Rectal smooth muscle tissue (tissue), 1 donor: ENCODE results near the gene USP28.

Source experiments
- H3K27ac ChIP-seq: one replicate; pipeline ENCODE4 v1.7.0; 2013; ENCODE audit warnings: low read depth, low read length, inconsistent platforms
- H3K27me3 ChIP-seq: one replicate; pipeline ENCODE4 v1.7.0; 2013; ENCODE audit warnings: low read length; ENCODE audit not compliant: control insufficient read depth, insufficient read depth
- H3K36me3 ChIP-seq: one replicate; pipeline ENCODE4 v1.7.0; 2013; ENCODE audit warnings: low read length; ENCODE audit not compliant: control insufficient read depth, insufficient read depth
- H3K4me1 ChIP-seq: one replicate; pipeline ENCODE4 v1.7.0; 2013; ENCODE audit warnings: low read length; ENCODE audit not compliant: control insufficient read depth, insufficient read depth
- H3K4me3 ChIP-seq: one replicate; pipeline ENCODE4 v1.7.0; 2013; ENCODE audit warnings: low read length
- H3K9ac ChIP-seq: one replicate; pipeline ENCODE4 v1.7.0; 2013; ENCODE audit warnings: low read length

Gene USP28

GRCh38 chr11:113874581-113875233, 665 bp downstream of the USP28 start:
- Histone ChIP-seq H3K36me3 (no peaks in the 10 kb centered on the region), H3K27ac (peak overlapping the region; percentile 47), H3K9ac (peak overlapping the region; percentile 14), H3K4me3 (peak overlapping the region; percentile 79), H3K4me1 (peaks cover 14% of the 10 kb centered on the region), H3K27me3 (no peaks in the 10 kb centered on the region)

GRCh38 chr11:113874096-113874495, 1.3 kb downstream of the USP28 start:
- Histone ChIP-seq H3K36me3 (no peaks in the 10 kb centered on the region), H3K27ac (no peak overlapping the region), H3K4me1 (peaks cover 14% of the 10 kb centered on the region), H3K9ac (no peak overlapping the region), H3K27me3 (no peaks in the 10 kb centered on the region), H3K4me3 (peak overlapping the region; percentile 79)

DNA sequence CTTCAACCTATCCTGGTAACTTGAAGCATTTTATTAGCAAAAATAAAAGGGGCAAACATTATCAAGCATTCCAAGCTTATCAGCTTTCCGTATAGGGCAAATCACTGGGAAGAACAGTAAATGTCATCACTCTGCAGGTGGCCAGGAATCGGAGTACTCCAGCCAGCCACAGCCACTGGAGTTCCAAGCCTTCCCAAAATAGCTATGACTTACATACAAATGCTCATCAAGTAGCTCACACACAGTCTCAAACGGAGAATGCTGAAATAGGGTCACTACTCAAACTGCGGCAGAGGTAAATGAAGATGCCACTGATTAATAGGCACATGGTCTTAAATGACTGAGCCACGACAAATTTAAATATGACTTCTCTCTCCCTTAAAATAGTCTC, 2.1 kb downstream of the USP28 start:
- Histone ChIP-seq H3K27me3 (no peaks in the 10 kb centered on the region), H3K4me3 (peak overlapping the region; percentile 38), H3K27ac (peak overlapping the region; percentile 35), H3K9ac (no peak overlapping the region), H3K4me1 (peaks cover 14% of the 10 kb centered on the region), H3K36me3 (no peaks in the 10 kb centered on the region)

GRCh38 chr11:113871336-113871735, 4.0 kb downstream of the USP28 start:
- Histone ChIP-seq H3K27me3 (no peaks in the 10 kb centered on the region), H3K27ac (no peak overlapping the region), H3K4me3 (no peak overlapping the region), H3K4me1 (peaks cover 14% of the 10 kb centered on the region), H3K36me3 (no peaks in the 10 kb centered on the region), H3K9ac (no peak overlapping the region)

DNA sequence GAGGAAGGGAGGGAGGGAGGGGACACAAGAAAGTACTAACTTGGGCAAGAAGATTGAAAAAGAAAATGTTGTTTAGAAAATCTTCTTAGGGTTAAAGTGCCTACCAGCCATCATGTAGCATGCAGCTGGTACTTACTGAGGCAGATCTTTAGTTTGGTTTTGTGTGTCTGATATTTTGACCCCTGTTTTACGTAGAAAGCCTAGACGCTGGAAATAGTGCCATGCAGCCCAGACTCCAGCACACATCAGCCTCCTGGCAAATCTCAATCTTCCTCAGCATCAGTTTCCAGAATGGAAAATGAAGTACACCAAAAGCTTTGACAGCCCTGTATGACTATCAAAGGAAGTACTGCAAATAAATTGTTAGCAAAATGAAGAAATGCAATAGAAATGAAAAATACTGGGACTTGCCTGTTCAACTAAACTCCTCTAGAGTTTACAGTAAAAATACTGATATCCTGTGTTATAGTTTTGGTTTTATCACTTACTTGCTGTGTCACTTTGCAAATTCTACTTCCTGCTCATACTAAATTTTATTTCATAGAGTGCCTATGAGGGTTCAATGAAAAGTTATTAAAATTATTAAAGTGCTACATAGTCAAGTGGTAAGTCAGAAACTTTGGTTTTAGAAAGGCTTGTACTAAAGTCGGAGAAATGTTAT, 7.4 kb downstream of the USP28 start:
- no peaks in the 10 kb centered on the region for H3K27me3 ChIP-seq
- H3K27ac ChIP-seq, result no peak overlapping the region
- no peak overlapping the region for H3K9ac ChIP-seq
- no peak overlapping the region for H3K4me3 ChIP-seq
- H3K4me1 ChIP-seq, result peaks cover 8% of the 10 kb centered on the region
- H3K36me3 ChIP-seq, result no peaks in the 10 kb centered on the region

GRCh38 chr11:113865873-113866272, 9.5 kb downstream of the USP28 start:
- H3K27me3 ChIP-seq, result no peaks in the 10 kb centered on the region
- H3K36me3 ChIP-seq, result no peaks in the 10 kb centered on the region
- H3K9ac ChIP-seq, result no peak overlapping the region
- H3K4me1 ChIP-seq, result no peaks in the 10 kb centered on the region
- no peak overlapping the region for H3K4me3 ChIP-seq
- H3K27ac ChIP-seq, result no peak overlapping the region

DNA sequence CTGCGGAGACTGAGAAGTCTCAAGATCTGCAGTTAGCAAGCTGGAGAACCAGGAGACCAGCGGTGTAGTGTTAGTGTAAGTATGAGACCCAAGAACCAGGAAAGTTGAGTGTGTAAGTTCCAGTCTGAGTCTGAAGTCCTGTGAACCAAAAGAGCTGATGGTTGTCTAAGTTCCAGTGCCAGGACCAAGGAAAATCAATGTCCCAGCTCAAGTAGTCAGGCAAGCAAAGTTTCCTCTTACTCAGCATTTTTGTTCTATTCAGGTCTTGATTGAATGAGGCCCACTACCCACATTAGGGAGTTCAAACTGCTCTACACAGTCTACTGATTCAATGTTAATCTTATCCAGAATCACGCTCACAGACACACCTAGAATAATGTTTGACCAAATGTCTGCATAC, 11.0 kb downstream of the USP28 start:
- Histone ChIP-seq H3K27ac (no peak overlapping the region), H3K4me3 (no peak overlapping the region), H3K36me3 (no peaks in the 10 kb centered on the region), H3K27me3 (no peaks in the 10 kb centered on the region), H3K9ac (no peak overlapping the region), H3K4me1 (no peaks in the 10 kb centered on the region)

- Histone ChIP-seq H3K9ac (no peak overlapping the region), H3K4me1 (no peaks in the 10 kb centered on the region), H3K27me3 (no peaks in the 10 kb centered on the region), H3K27ac (no peak overlapping the region), H3K36me3 (no peaks in the 10 kb centered on the region), H3K4me3 (no peak overlapping the region)
These were observed 12.9 kb downstream of the USP28 start for GRCh38 chr11:113862435-113862834.

DNA sequence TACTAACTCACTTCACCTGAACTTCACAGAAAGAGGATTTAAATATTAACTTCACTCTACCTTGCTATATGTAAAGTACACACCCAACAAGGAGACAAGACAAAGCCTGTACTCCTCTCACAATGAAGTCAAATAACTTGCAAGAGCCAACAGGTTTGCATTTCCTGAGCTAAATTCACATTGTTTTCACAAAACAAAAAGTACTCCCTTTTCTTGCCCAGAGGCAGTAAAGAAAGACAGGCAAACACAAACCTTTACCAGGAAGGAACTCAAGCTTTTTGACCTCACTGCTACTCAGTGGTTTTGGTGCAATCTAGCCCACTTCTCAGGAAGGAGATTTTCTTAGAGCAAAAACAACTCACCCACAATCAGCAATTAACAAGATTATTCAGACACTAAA, 15.7 kb downstream of the USP28 start:
- no peaks in the 10 kb centered on the region for H3K4me1 ChIP-seq
- H3K9ac ChIP-seq, result no peak overlapping the region
- H3K27ac ChIP-seq, result no peak overlapping the region

DNA sequence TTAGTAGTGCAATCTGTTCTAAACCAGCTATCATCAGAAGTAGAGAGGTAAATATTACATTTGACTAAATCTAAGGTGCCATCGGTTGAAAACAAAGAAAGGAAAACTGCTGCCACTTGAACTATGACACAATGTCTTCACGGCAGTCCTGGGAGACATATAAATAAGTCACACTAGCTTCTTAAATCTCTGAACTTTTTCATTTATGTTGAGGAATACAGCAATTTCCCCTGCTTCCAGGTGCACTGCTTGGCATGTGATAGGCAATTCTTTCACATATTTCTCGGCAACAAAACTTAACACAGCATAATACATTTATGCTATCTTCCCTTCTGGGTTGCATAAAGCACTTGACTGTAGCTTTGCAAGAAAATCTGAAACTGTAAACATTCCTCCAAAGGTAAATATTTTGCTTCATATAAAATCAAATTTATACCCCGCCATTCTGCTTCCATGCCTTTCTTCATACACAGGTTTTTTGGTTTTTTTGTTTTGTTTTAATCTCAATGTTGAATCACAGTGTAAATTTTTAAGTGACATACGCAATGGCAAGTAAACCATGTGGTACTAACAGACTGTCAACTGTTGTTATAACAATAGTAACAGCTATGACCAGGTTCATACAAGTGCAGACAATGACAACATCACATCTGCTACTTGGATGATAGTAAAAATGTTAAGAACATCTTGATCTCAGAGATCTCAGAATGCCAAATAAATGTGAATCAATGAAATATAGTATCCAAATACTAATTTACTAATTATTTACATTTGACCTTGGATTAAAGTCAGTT, 18.2 kb downstream of the USP28 start:
- Histone ChIP-seq H3K9ac (no peak overlapping the region), H3K4me3 (no peak overlapping the region), H3K4me1 (no peaks in the 10 kb centered on the region), H3K27me3 (no peaks in the 10 kb centered on the region), H3K27ac (no peak overlapping the region), H3K36me3 (no peaks in the 10 kb centered on the region)

More for the DNA sequence above, 15.7 kb downstream of the USP28 start:
- no peaks in the 10 kb centered on the region for H3K36me3 ChIP-seq
- H3K4me3 ChIP-seq, result no peak overlapping the region
- no peaks in the 10 kb centered on the region for H3K27me3 ChIP-seq

GRCh38 chr11:113855803-113856202, 19.6 kb downstream of the USP28 start:
- Histone ChIP-seq H3K36me3 (peaks cover 1% of the 10 kb centered on the region), H3K27ac (no peak overlapping the region), H3K27me3 (no peaks in the 10 kb centered on the region)

DNA sequence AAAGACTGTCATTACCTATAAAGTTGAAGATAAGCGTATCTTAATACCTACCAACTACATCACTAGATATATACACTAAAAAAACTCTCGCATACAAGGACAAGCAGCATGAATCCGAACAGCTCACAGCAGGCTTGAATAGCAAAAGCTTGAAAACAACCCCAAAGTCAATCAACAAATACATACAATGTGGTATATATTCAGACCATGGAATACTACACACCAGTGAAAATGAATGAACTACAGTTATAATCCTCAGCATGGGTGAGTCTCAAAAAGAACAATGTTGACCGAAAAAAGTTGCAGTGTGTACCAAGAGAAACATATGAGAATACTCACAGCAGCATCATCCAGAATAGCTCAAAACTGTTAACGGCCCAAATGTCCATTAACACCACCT, 25.2 kb downstream of the USP28 start:
- Histone ChIP-seq H3K4me3 (no peak overlapping the region), H3K27me3 (no peaks in the 10 kb centered on the region), H3K27ac (no peak overlapping the region), H3K9ac (no peak overlapping the region), H3K36me3 (peaks cover 10% of the 10 kb centered on the region), H3K4me1 (no peaks in the 10 kb centered on the region)

More at GRCh38 chr11:113855803-113856202, 19.6 kb downstream of the USP28 start:
- Histone ChIP-seq H3K9ac (no peak overlapping the region), H3K4me1 (no peaks in the 10 kb centered on the region), H3K4me3 (no peak overlapping the region)
